Testis (tissue), 3 donors: ENCODE results near the gene RERE. TPM values are rescaled to one million over a fixed set of nuclear protein-coding genes. Genes with fewer than 3 reads are reported as not detected.

ENCODE experiments used
- DNase-seq: peaks from one replicate; pipeline ENCODE4 v3.0.0-alpha.2; 2019
- H3K27ac ChIP-seq, 2 donors: fragments of 200-600 bp; sonication (generic); one replicate each; pipeline ENCODE4 v1.5.1; 2019
- H3K27me3 ChIP-seq: fragments of 200-600 bp; sonication (generic); one replicate; pipeline ENCODE4 v1.5.1; 2019
- H3K36me3 ChIP-seq: fragments of 200-600 bp; sonication (generic); one replicate; pipeline ENCODE4 v1.5.1; 2017; ENCODE audit warnings: low read depth; ENCODE audit errors: missing control alignments
- H3K4me1 ChIP-seq: fragments of 200-600 bp; sonication (generic); one replicate; pipeline ENCODE4 v1.5.1; 2019
- H3K4me3 ChIP-seq, 2 donors: fragments of 200-600 bp; sonication (generic); one replicate each; pipeline ENCODE4 v1.5.1; 2017 to 2019
- H3K9me3 ChIP-seq: fragments of 200-600 bp; sonication (generic); one replicate; pipeline ENCODE4 v1.5.1; 2017
- CTCF ChIP-seq, 3 experiments: fragments of 450-650 bp in 2 of 3; fragments of 200-600 bp in 1 of 3; sonication (generic) in 1 of 3; IDR thresholded peaks; one replicate each; pipeline ENCODE4 v1.5.1; 2016 to 2019; ENCODE audit warnings: antibody characterized with exemption in 3 of 3, mild to moderate bottlenecking in 2 of 3, moderate library complexity in 1 of 3
- POLR2A ChIP-seq: fragments of 450-650 bp; IDR thresholded peaks from one replicate; pipeline ENCODE4 v1.6.1; 2017; ENCODE audit warnings: antibody characterized with exemption, mild to moderate bottlenecking, moderate library complexity
- WGBS, 2 donors: methylation state at CpG; one replicate each; pipeline ENCODE4 v1.1.5; 2018; 5-methylcytosine and 5-hydroxymethylcytosine counted together
- intact Hi-C: fragments of 100-400 bp; cut with DNase I; formaldehyde crosslinking; loops from one replicate; pipeline ENCODE4 v1.15.1; 2023; ENCODE audit warnings: low total_unique reads
- polyA plus RNA-seq: library from polyadenylated mRNA; stranded (reverse); fragments of 350-450 nt; fragmentation: Illumina TruSeq; extraction: RNeasy Lipid Tissue Mini Kit (QIAGEN cat#74804); gene quantifications from one replicate; pipeline ENCODE4 v1.2.3, GENCODE V29; 2014; ENCODE audit warnings: low read depth, low replicate concordance; ENCODE audit not compliant: insufficient read depth
- total RNA-seq, 2 donors: library from RNA; depleted of rRNA; stranded (reverse); fragments of >200 nt; gene quantifications; one replicate each; pipeline ENCODE4 v1.2.3, GENCODE V29; 2016

RERE gene
- total and polyA plus RNA-seq, 3 donors from 2014 or later: 90.8 to 229 (median 203) TPM

GRCh38 chr1:8421721-8422120 lies 395.7 kb downstream of the RERE start:
- peaks cover 39% of the 10 kb centered on the region for H3K4me1 ChIP-seq
- H3K27ac ChIP-seq: peak overlapping the region; percentile 99 to 100
- 5 to 11% methylated on average over 6 of the region's 6 CpGs for WGBS, 2 donors
- no peaks in the 10 kb centered on the region for H3K9me3 ChIP-seq
- no peak for TF ChIP-seq CTCF (IDR thresholded peaks at IDR 0.05)
- TF ChIP-seq POLR2A: no peak
- no peak for DNase-seq
- no peaks in the 10 kb centered on the region for H3K36me3 ChIP-seq
- intact Hi-C loops: no loop called here
- H3K4me3 ChIP-seq: peak overlapping the region; percentile 70 to 84
- H3K27me3 ChIP-seq: no peaks in the 10 kb centered on the region

GRCh38 chr1:8420318-8420717 lies 397.1 kb downstream of the RERE start:
- Histone ChIP-seq H3K4me3 (no peak overlapping the region), H3K27ac (peak overlapping the region; percentile 99 to 100), H3K4me1 (peaks cover 46% of the 10 kb centered on the region), H3K36me3 (no peaks in the 10 kb centered on the region), H3K27me3 (no peaks in the 10 kb centered on the region), H3K9me3 (no peaks in the 10 kb centered on the region)
- TF ChIP-seq CTCF (IDR thresholded peaks at IDR 0.05) (no peak), POLR2A (no peak)
- no peak for DNase-seq
- intact Hi-C loops: no loop called here

GRCh38 chr1:8419861-8420260 lies 397.6 kb downstream of the RERE start:
- Histone ChIP-seq H3K4me3 (no peak overlapping the region), H3K36me3 (no peaks in the 10 kb centered on the region), H3K9me3 (no peaks in the 10 kb centered on the region), H3K4me1 (peaks cover 46% of the 10 kb centered on the region), H3K27me3 (no peaks in the 10 kb centered on the region), H3K27ac (peak overlapping the region; percentile 99 to 100)
- intact Hi-C loops: no loop called here
- TF ChIP-seq POLR2A (no peak), CTCF (IDR thresholded peaks at IDR 0.05) (no peak)
- WGBS, 2 donors: 48 to 66% methylated on average over 3 of the region's 3 CpGs
- DNase-seq: no peak

- Histone ChIP-seq H3K27ac (peak overlapping the region in 1 of 2 donors; percentile 100), H3K4me1 (peaks cover 42% of the 10 kb centered on the region), H3K36me3 (no peaks in the 10 kb centered on the region), H3K4me3 (no peak overlapping the region), H3K9me3 (no peaks in the 10 kb centered on the region), H3K27me3 (no peaks in the 10 kb centered on the region)
- 51 to 62% methylated on average over 6 of the region's 6 CpGs for WGBS, 2 donors
- no peak for DNase-seq
- intact Hi-C loops: no loop called here
- no peak for TF ChIP-seq POLR2A
- TF ChIP-seq CTCF (IDR thresholded peaks at IDR 0.05): no peak
These were observed 398.3 kb downstream of the RERE start for GRCh38 chr1:8419172-8419571.

GRCh38 chr1:8418301-8418700 lies 399.1 kb downstream of the RERE start:
- Histone ChIP-seq H3K9me3 (no peaks in the 10 kb centered on the region), H3K4me3 (no peak overlapping the region), H3K36me3 (no peaks in the 10 kb centered on the region), H3K27ac (peak overlapping the region in 1 of 2 donors; percentile 31), H3K4me1 (peaks cover 40% of the 10 kb centered on the region), H3K27me3 (no peaks in the 10 kb centered on the region)
- no peak for DNase-seq
- no peak for TF ChIP-seq CTCF (IDR thresholded peaks at IDR 0.05)
- TF ChIP-seq POLR2A: no peak
- intact Hi-C loops: no loop called here
- 77 to 85% methylated on average over 4 of the region's 4 CpGs for WGBS, 2 donors
